K562 (cell line): ENCODE measurements around the gene ALDH1A2. TPM values are rescaled to one million over a fixed set of nuclear protein-coding genes. Genes with fewer than 3 reads are reported as not detected.

Experiments used
- ATAC-seq: fragments of 200-7000 bp; cut with Tn5 transposase; 3 replicates; pipeline ENCODE4 v1.9.1; 2020; ENCODE audit warnings: moderate library complexity
- BruUV-seq: library from RNA; stranded (reverse); fragments of 400-500 nt; replicated peaks from 2 replicates; lab custom pipeline; 2021; lab: Mats Ljungman, UMichigan
- CTCF ChIA-PET: fragments of 300-600 bp; formaldehyde crosslinking; extraction: SDS; loops from one replicate; lab custom pipeline; 2021; ENCODE audit warnings: low intra/inter-chr PET ratio; lab: Yijun Ruan, JAX
- POLR2A ChIA-PET: fragments of 300-600, 350-650 bp; sonication (Branson Sonifier 250); formaldehyde crosslinking; extraction: SDS; loops from one replicate; lab custom pipeline; 2021; ENCODE audit warnings: antibody characterized with exemption, inconsistent platforms; lab: Yijun Ruan, JAX
- DNase-seq, 4 experiments: peaks; one replicate each; pipeline versions ENCODE4 v3.0.0 to v3.0.0-alpha.2; 2011 to 2018; ENCODE audit warnings: low spot score in 3 of 4, mixed read lengths in 3 of 4; ENCODE audit errors: extremely low read depth in 1 of 4
- FAIRE-seq: peaks from 2 replicates; lab custom pipeline; 2011; peaks lifted over from hg19 to GRCh38; lab: Jason Lieb, UNC
- H2AFZ ChIP-seq: 2 replicates; pipeline ENCODE4 v1.6.0; 2011; ENCODE audit warnings: low read depth, low read length, control low read depth, inconsistent platforms
- H3K27ac ChIP-seq: fragments of 200-600 bp; 3 replicates; pipeline ENCODE4 v1.8.0; 2011; ENCODE audit warnings: low read depth, mild to moderate bottlenecking, control low read depth, inconsistent platforms, low read length, moderate library complexity, mixed read lengths; ENCODE audit errors: extremely low read depth
- H3K27me3 ChIP-seq, 2 experiments: fragments of 300-600 bp in 1 of 2; 2 replicates in 1 of 2; 3 replicates in 1 of 2; pipeline versions ENCODE4 v1.6.0 to v1.8.0; 2011; ENCODE audit warnings: inconsistent platforms in 2 of 2, low read length in 2 of 2, mild to moderate bottlenecking in 1 of 2, mixed read lengths in 1 of 2, moderate library complexity in 1 of 2; ENCODE audit not compliant: control insufficient read depth in 2 of 2, insufficient read depth in 2 of 2
- H3K36me3 ChIP-seq: fragments of 300-600 bp; 3 replicates; pipeline ENCODE4 v1.8.0; 2011; ENCODE audit warnings: mild to moderate bottlenecking, low read length, inconsistent platforms; ENCODE audit not compliant: control insufficient read depth, insufficient read depth
- H3K4me1 ChIP-seq, 2 experiments: fragments of 200-600 bp in 1 of 2; replicated peaks in 1 of 2; 2 replicates in 1 of 2; 3 replicates in 1 of 2; pipeline versions ENCODE4 v1.5.1 to v1.8.0; 2011; ENCODE audit warnings: inconsistent platforms in 2 of 2, low read length in 2 of 2, mild to moderate bottlenecking in 1 of 2, mixed read lengths in 1 of 2, moderate library complexity in 1 of 2; ENCODE audit not compliant: control insufficient read depth in 2 of 2, insufficient read depth in 2 of 2
- H3K4me2 ChIP-seq: 2 replicates; pipeline ENCODE4 v1.6.1; 2011; ENCODE audit warnings: low read length, control low read depth, inconsistent platforms, mixed read lengths; ENCODE audit not compliant: insufficient read depth
- H3K4me3 ChIP-seq: fragments of 200-600 bp; sonication (generic), shearing (Covaris generic); 2 replicates; pipeline ENCODE4 v1.5.1; 2016; ENCODE audit warnings: control low read depth, inconsistent platforms
- H3K79me2 ChIP-seq: fragments of 200-600 bp; 3 replicates; pipeline ENCODE4 v1.8.0; 2011; ENCODE audit warnings: low read length, inconsistent platforms; ENCODE audit not compliant: control insufficient read depth, insufficient read depth
- H3K9ac ChIP-seq, 2 experiments: 2 replicates each; pipeline versions ENCODE4 v1.6.0 to v1.6.1; 2011; ENCODE audit warnings: low read depth in 2 of 2, low read length in 2 of 2, control low read depth in 1 of 2, inconsistent platforms in 1 of 2, mild to moderate bottlenecking in 1 of 2, mixed read lengths in 1 of 2; ENCODE audit not compliant: insufficient read depth in 1 of 2
- H3K9me1 ChIP-seq: one replicate; pipeline ENCODE4 v1.6.0; 2011; ENCODE audit warnings: inconsistent platforms, mild to moderate bottlenecking, low read length, moderate library complexity; ENCODE audit not compliant: control insufficient read depth, insufficient read depth
- H3K9me3 ChIP-seq: replicated peaks from 2 replicates; pipeline ENCODE4 v1.5.1; 2011; ENCODE audit warnings: low read depth, low read length, inconsistent platforms; ENCODE audit not compliant: control insufficient read depth, insufficient read depth
- H4K20me1 ChIP-seq: replicated peaks from 2 replicates; pipeline ENCODE4 v1.6.1; 2011; ENCODE audit warnings: low read length, inconsistent platforms, mixed read lengths; ENCODE audit not compliant: control insufficient read depth, insufficient read depth
- ESRRB ChIP-seq: fragments of 250-450 bp; sonication (Bioruptor Pico); IDR thresholded peaks from 2 replicates; pipeline ENCODE4 v1.5.0; 2020; ENCODE audit warnings: mild to moderate bottlenecking, moderate library complexity, borderline replicate concordance
- EWSR1 ChIP-seq: fragments of 450-650 bp; IDR thresholded peaks from 2 replicates; pipeline ENCODE4 v1.6.1; 2018; ENCODE audit warnings: borderline replicate concordance, mild to moderate bottlenecking, low read depth, moderate library complexity; ENCODE audit not compliant: partially characterized antibody
- FUS ChIP-seq: fragments of 200-400 bp; formaldehyde crosslinking; optimal IDR thresholded peaks from 2 replicates; pipeline ENCODE3; 2017; ENCODE audit warnings: low read depth, low read length
- TEAD1 ChIP-seq, 2 experiments: fragments of 450-650 bp in 1 of 2; sonication (generic) in 1 of 2; formaldehyde crosslinking; IDR thresholded peaks; 2 replicates each; pipeline versions ENCODE4 v1.4.0 to v1.8.0; 2020 to 2022; ENCODE audit warnings: mild to moderate bottlenecking in 2 of 2, missing genetic modification reagents in 1 of 2
- WGBS: fragments of 100-300 bp; shearing (Covaris generic); methylation state at CpG from one replicate; pipeline ENCODE4 v1.1.6; 2016; ENCODE audit warnings: low coverage, mixed read lengths; ENCODE audit not compliant: insufficient coverage; ENCODE audit errors: missing lambda C conversion rate; 5-methylcytosine and 5-hydroxymethylcytosine counted together
- in situ Hi-C: fragments of 300-500 bp; cut with MboI; formaldehyde crosslinking; loops from 4 replicates; pipeline ENCODE4 v1.15.0; 2018; ENCODE audit warnings: inconsistent platforms, mixed read lengths
- intact Hi-C: fragments of 100-400 bp; cut with micrococcal nuclease; formaldehyde crosslinking; loops from 2 replicates; pipeline ENCODE4 v1.14.2; 2022
- polyA plus RNA-seq, 8 experiments: library from polyadenylated mRNA; depleted of rRNA in 4 of 8; stranded (reverse) in 5 of 8; unstranded in 3 of 8; fragments of >200 nt; fragmentation: Nextera tagmentation in 2 of 8; fragmentation: Illumina TruSeq in 1 of 8; extraction: Ambion mirVana in 2 of 8; extraction: Trizol in 1 of 8; gene quantifications; 2 replicates each; pipeline versions ENCODE4 v1.2.1 to v1.2.3, GENCODE V29; 2011 to 2014; ENCODE audit warnings: inconsistent platforms in 1 of 8, missing spikeins in 1 of 8
- total RNA-seq, 7 experiments: library from RNA; depleted of rRNA in 6 of 7; stranded (reverse); fragments of >200 nt in 6 of 7; fragmentation: Illumina TruSeq in 2 of 7; extraction: Trizol in 2 of 7; gene quantifications; 2 replicates each; pipeline versions ENCODE4 v1.2.1 to v1.2.3, GENCODE V29; 2011 to 2021; ENCODE audit warnings: low replicate concordance in 1 of 7
- TF ChIP-seq, protein P1 (sequence below): fragments of 200-800 bp; sonication (Bioruptor generic); IDR thresholded peaks from 2 replicates; pipeline ENCODE4 v1.6.1; 2017; ENCODE audit warnings: missing genetic modification characterization, missing compliant biosample characterization

Gene ALDH1A2
- total and polyA plus RNA-seq, 9 of the 15 experiments (the other 6 are each of a cell fraction or from before 2014, with no cell fraction given): 115 to 393 (median 333) TPM

DNA sequence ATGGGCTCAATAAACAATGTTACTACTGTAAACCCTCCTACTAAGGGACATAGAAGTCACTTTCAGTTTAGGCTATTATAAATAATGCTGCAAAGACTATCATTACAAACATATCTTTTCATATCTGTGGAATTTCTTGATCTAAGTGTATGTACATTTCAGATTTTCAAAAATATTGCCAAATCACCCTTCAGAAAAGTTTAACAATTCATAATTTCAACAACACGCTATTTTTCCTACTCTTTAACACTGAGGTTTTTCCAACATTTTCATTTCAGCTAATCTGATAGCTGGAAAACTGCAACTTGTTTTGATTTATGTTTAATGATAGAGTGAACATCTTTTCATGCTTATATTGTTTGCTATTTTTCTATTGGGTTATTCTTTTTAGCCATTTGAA is 69.0 kb downstream of the ALDH1A2 start:
- in situ Hi-C loops: no loop called here
- Histone ChIP-seq H3K79me2 (no peaks in the 10 kb centered on the region), H2AFZ (no peak overlapping the region), H3K9me3 (no peaks in the 10 kb centered on the region), H3K9ac (no peak overlapping the region), H3K36me3 (peaks cover 86% of the 10 kb centered on the region), H3K4me2 (no peak overlapping the region), H3K4me1 (no peaks in the 10 kb centered on the region), H3K27ac (no peak overlapping the region), H4K20me1 (no peaks in the 10 kb centered on the region), H3K4me3 (no peak overlapping the region), H3K27me3 (no peaks in the 10 kb centered on the region), H3K9me1 (no peaks in the 10 kb centered on the region)
- FAIRE-seq: no peak
- BruUV-seq: no TSS peak
- DNase-seq: no peak
- ATAC-seq: no peak
- ChIA-PET POLR2A (no interaction called here), CTCF (no interaction called here)
- no peak for TF ChIP-seq EWSR1
- TF ChIP-seq TEAD1 (CRISPR knock-in tag; IDR thresholded peaks at IDR 0.05): no peak
- TF ChIP-seq, protein P1, sequence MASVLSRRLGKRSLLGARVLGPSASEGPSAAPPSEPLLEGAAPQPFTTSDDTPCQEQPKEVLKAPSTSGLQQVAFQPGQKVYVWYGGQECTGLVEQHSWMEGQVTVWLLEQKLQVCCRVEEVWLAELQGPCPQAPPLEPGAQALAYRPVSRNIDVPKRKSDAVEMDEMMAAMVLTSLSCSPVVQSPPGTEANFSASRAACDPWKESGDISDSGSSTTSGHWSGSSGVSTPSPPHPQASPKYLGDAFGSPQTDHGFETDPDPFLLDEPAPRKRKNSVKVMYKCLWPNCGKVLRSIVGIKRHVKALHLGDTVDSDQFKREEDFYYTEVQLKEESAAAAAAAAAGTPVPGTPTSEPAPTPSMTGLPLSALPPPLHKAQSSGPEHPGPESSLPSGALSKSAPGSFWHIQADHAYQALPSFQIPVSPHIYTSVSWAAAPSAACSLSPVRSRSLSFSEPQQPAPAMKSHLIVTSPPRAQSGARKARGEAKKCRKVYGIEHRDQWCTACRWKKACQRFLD (CRISPR knock-in tag): no peak
- TF ChIP-seq ESRRB (CRISPR knock-in tag): no peak
- no peak for TF ChIP-seq FUS
- 100% methylated on average over 1 of the region's 1 CpG for WGBS
- intact Hi-C loops: no loop called here
